GM12878 (cell line): ENCODE data around the gene NKAIN1. TPM values are rescaled to one million over a fixed set of nuclear protein-coding genes. Genes with fewer than 3 reads are reported as not detected.
"Not testable (repeated sequence)": the region's sequence is repeated elsewhere in the genome, so short reads cannot be mapped to it uniquely, and the experiment has no call there.

Source experiments
- ATAC-seq: fragments of 200-7000 bp; cut with Tn5 transposase; 3 replicates; pipeline ENCODE4 v1.9.1; 2020; ENCODE audit warnings: mild to moderate bottlenecking, moderate library complexity
- BruUV-seq: library from RNA; stranded (reverse); fragments of 400-500 nt; replicated peaks from 2 replicates; lab custom pipeline; 2021; lab: Mats Ljungman, UMichigan
- CTCF ChIA-PET: fragments of 300-600 bp; sonication (Branson Sonifier 250); formaldehyde crosslinking; extraction: SDS; loops from one replicate; lab custom pipeline; 2021; ENCODE audit warnings: inconsistent platforms; lab: Yijun Ruan, JAX
- POLR2A ChIA-PET: fragments of 350-600 bp; formaldehyde crosslinking; extraction: SDS; loops from one replicate; lab custom pipeline; 2021; ENCODE audit warnings: inconsistent platforms; lab: Charles Lee
- RAD21 ChIA-PET: fragments of 300-600 bp; sonication (Branson Sonifier 250); formaldehyde crosslinking; loops from one replicate; lab custom pipeline; 2023; ENCODE audit warnings: antibody characterized with exemption; ENCODE audit not compliant: unreplicated experiment; lab: Charles Lee
- SMC1A ChIA-PET: fragments of 300-600 bp; sonication (Branson Sonifier 250); formaldehyde crosslinking; loops from one replicate; lab custom pipeline; 2023; ENCODE audit not compliant: unreplicated experiment, uncharacterized antibody; lab: Charles Lee
- DNase-seq: peaks from one replicate; pipeline ENCODE4 v3.0.0-alpha.2; 2011; ENCODE audit warnings: low read depth, low spot score
- FAIRE-seq: peaks from 3 replicates; lab custom pipeline; 2011; peaks lifted over from hg19 to GRCh38; lab: Jason Lieb, UNC
- H2AFZ ChIP-seq: 2 replicates; pipeline ENCODE4 v1.6.0; 2011; ENCODE audit warnings: low read depth, low read length, control low read depth; ENCODE audit not compliant: control insufficient read depth
- H3K27ac ChIP-seq: 2 replicates; pipeline ENCODE4 v1.5.1; 2011; ENCODE audit warnings: control low read depth; ENCODE audit not compliant: control insufficient read depth, insufficient read depth
- H3K27me3 ChIP-seq, 2 experiments: replicated peaks in 1 of 2; 2 replicates each; pipeline versions ENCODE4 v1.6.0 to v1.6.1; 2011; ENCODE audit warnings: low read length in 1 of 2; ENCODE audit not compliant: control insufficient read depth in 2 of 2, insufficient read depth in 2 of 2
- H3K36me3 ChIP-seq, 2 experiments: 2 replicates each; pipeline ENCODE4 v1.5.1; 2011; ENCODE audit warnings: low read length in 1 of 2; ENCODE audit not compliant: control insufficient read depth in 2 of 2, insufficient read depth in 2 of 2
- H3K4me1 ChIP-seq: 2 replicates; pipeline ENCODE4 v1.6.1; 2011; ENCODE audit warnings: mild to moderate bottlenecking, low read length, moderate library complexity, mixed read lengths; ENCODE audit not compliant: control insufficient read depth, insufficient read depth
- H3K4me2 ChIP-seq: 2 replicates; pipeline ENCODE4 v1.6.0; 2011; ENCODE audit warnings: control low read depth; ENCODE audit not compliant: control insufficient read depth, insufficient read depth
- H3K4me3 ChIP-seq: fragments of 200-600 bp; sonication (generic); 2 replicates; pipeline ENCODE4 v1.5.1; 2016
- H3K79me2 ChIP-seq: 2 replicates; pipeline ENCODE4 v1.6.0; 2011; ENCODE audit warnings: low read length; ENCODE audit not compliant: control insufficient read depth, insufficient read depth
- H3K9ac ChIP-seq: 2 replicates; pipeline ENCODE4 v1.8.0; 2011; ENCODE audit warnings: low read length, control low read depth, mixed read lengths; ENCODE audit not compliant: control insufficient read depth, insufficient read depth
- H3K9me3 ChIP-seq: replicated peaks from 3 replicates; pipeline ENCODE4 v1.5.1; 2011; ENCODE audit warnings: mild to moderate bottlenecking, low read length; ENCODE audit not compliant: control insufficient read depth, insufficient read depth
- H4K20me1 ChIP-seq: 2 replicates; pipeline ENCODE4 v1.6.0; 2011; ENCODE audit not compliant: control insufficient read depth, insufficient read depth
- ESRRA ChIP-seq: IDR thresholded peaks from 2 replicates; pipeline ENCODE4 v1.6.1; 2012; ENCODE audit warnings: mild to moderate bottlenecking, low read length, improper control_type of control experiment
- SP1 ChIP-seq: IDR thresholded peaks from one replicate; pipeline ENCODE4 v1.6.1; 2011; ENCODE audit warnings: low read depth, low read length
- ZBED1 ChIP-seq: IDR thresholded peaks from 2 replicates; pipeline ENCODE4 v1.6.1; 2016; ENCODE audit warnings: borderline replicate concordance
- WGBS: methylation state at CpG from one replicate; pipeline ENCODE4 v1.1.6; 2016; ENCODE audit warnings: low lambda C conversion rate; ENCODE audit not compliant: insufficient replicate concordance, insufficient coverage; ENCODE audit errors: missing lambda C conversion rate; 5-methylcytosine and 5-hydroxymethylcytosine counted together
- in situ Hi-C: fragments of 300-500 bp; cut with MboI; formaldehyde crosslinking; loops from 9 replicates; pipeline ENCODE4 v1.14.3; 2018; ENCODE audit warnings: mixed read lengths
- intact Hi-C: fragments of 100-400 bp; cut with micrococcal nuclease; formaldehyde crosslinking; loops from one replicate; pipeline ENCODE4 v1.14.2; 2022; ENCODE audit not compliant: unreplicated experiment
- polyA plus RNA-seq, 11 experiments: library from polyadenylated mRNA; depleted of rRNA in 4 of 11; unstranded in 6 of 11; stranded (reverse) in 5 of 11; fragments of >200 nt; fragmentation: Nextera tagmentation in 4 of 11; fragmentation: Illumina TruSeq in 1 of 11; extraction: Ambion mirVana in 4 of 11; extraction: Trizol in 1 of 11; gene quantifications; 1 replicate in 1 of 11; 2 replicates in 10 of 11; pipeline versions ENCODE4 v1.2.1 to v1.2.3, GENCODE V29; 2011 to 2016; ENCODE audit warnings: inconsistent platforms in 2 of 11, missing spikeins in 2 of 11, low read depth in 1 of 11
- total RNA-seq, 4 experiments: library from RNA; depleted of rRNA in 3 of 4; stranded (reverse); fragments of >200 nt in 3 of 4; fragmentation: Illumina TruSeq in 1 of 4; extraction: Trizol in 1 of 4; gene quantifications; 2 replicates each; pipeline versions ENCODE4 v1.2.1 to v1.2.3, GENCODE V29; 2013 to 2021
- TF ChIP-seq, protein P1 (sequence below): fragments of 450-650 bp; IDR thresholded peaks from 2 replicates; pipeline ENCODE4 v1.6.1; 2017; ENCODE audit warnings: mild to moderate bottlenecking, low read depth, inconsistent platforms; ENCODE audit not compliant: poor library complexity, severe bottlenecking
- TF ChIP-seq, protein P2 (sequence below): fragments of 450-650 bp; IDR thresholded peaks from 2 replicates; pipeline ENCODE4 v1.6.1; 2016; ENCODE audit warnings: mild to moderate bottlenecking
- TF ChIP-seq, protein P3 (sequence below): fragments of 450-650 bp; IDR thresholded peaks from 2 replicates; pipeline ENCODE4 v1.6.1; 2017; ENCODE audit warnings: mild to moderate bottlenecking, moderate library complexity

NKAIN1 gene
- total and polyA plus RNA-seq, 10 of the 15 experiments (the other 5 are each of a cell fraction or from before 2014, with no cell fraction given): not detected

DNA sequence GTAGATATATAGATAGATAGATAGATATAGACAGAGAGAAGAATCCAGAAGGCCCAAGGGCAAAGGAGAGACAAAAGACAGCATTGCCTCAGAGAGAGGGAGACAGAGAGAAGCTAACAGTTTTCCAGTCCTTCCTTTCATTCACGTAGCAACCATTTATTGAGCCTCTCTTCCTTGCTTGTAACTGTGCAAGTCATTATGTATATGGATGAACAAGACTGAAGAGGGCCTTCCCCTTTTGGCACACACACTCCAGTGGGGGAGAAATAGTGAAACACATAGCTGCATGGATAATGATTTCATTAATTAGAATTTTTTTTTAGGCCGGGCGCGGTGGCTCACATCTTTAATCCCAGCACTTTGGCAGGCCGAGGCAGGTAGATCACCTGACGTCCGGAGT lies 99.4 kb downstream of the NKAIN1 start (continued):
- TF ChIP-seq, protein P1, sequence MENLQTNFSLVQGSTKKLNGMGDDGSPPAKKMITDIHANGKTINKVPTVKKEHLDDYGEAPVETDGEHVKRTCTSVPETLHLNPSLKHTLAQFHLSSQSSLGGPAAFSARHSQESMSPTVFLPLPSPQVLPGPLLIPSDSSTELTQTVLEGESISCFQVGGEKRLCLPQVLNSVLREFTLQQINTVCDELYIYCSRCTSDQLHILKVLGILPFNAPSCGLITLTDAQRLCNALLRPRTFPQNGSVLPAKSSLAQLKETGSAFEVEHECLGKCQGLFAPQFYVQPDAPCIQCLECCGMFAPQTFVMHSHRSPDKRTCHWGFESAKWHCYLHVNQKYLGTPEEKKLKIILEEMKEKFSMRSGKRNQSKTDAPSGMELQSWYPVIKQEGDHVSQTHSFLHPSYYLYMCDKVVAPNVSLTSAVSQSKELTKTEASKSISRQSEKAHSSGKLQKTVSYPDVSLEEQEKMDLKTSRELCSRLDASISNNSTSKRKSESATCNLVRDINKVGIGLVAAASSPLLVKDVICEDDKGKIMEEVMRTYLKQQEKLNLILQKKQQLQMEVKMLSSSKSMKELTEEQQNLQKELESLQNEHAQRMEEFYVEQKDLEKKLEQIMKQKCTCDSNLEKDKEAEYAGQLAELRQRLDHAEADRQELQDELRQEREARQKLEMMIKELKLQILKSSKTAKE: no peak
- TF ChIP-seq, protein P2, sequence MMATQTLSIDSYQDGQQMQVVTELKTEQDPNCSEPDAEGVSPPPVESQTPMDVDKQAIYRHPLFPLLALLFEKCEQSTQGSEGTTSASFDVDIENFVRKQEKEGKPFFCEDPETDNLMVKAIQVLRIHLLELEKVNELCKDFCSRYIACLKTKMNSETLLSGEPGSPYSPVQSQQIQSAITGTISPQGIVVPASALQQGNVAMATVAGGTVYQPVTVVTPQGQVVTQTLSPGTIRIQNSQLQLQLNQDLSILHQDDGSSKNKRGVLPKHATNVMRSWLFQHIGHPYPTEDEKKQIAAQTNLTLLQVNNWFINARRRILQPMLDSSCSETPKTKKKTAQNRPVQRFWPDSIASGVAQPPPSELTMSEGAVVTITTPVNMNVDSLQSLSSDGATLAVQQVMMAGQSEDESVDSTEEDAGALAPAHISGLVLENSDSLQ: no peak
- TF ChIP-seq ESRRA (no peak), SP1 (no peak), ZBED1 (no peak)
- TF ChIP-seq, protein P3, sequence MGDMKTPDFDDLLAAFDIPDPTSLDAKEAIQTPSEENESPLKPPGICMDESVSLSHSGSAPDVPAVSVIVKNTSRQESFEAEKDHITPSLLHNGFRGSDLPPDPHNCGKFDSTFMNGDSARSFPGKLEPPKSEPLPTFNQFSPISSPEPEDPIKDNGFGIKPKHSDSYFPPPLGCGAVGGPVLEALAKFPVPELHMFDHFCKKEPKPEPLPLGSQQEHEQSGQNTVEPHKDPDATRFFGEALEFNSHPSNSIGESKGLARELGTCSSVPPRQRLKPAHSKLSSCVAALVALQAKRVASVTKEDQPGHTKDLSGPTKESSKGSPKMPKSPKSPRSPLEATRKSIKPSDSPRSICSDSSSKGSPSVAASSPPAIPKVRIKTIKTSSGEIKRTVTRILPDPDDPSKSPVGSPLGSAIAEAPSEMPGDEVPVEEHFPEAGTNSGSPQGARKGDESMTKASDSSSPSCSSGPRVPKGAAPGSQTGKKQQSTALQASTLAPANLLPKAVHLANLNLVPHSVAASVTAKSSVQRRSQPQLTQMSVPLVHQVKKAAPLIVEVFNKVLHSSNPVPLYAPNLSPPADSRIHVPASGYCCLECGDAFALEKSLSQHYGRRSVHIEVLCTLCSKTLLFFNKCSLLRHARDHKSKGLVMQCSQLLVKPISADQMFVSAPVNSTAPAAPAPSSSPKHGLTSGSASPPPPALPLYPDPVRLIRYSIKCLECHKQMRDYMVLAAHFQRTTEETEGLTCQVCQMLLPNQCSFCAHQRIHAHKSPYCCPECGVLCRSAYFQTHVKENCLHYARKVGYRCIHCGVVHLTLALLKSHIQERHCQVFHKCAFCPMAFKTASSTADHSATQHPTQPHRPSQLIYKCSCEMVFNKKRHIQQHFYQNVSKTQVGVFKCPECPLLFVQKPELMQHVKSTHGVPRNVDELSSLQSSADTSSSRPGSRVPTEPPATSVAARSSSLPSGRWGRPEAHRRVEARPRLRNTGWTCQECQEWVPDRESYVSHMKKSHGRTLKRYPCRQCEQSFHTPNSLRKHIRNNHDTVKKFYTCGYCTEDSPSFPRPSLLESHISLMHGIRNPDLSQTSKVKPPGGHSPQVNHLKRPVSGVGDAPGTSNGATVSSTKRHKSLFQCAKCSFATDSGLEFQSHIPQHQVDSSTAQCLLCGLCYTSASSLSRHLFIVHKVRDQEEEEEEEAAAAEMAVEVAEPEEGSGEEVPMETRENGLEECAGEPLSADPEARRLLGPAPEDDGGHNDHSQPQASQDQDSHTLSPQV: no peak

DNA sequence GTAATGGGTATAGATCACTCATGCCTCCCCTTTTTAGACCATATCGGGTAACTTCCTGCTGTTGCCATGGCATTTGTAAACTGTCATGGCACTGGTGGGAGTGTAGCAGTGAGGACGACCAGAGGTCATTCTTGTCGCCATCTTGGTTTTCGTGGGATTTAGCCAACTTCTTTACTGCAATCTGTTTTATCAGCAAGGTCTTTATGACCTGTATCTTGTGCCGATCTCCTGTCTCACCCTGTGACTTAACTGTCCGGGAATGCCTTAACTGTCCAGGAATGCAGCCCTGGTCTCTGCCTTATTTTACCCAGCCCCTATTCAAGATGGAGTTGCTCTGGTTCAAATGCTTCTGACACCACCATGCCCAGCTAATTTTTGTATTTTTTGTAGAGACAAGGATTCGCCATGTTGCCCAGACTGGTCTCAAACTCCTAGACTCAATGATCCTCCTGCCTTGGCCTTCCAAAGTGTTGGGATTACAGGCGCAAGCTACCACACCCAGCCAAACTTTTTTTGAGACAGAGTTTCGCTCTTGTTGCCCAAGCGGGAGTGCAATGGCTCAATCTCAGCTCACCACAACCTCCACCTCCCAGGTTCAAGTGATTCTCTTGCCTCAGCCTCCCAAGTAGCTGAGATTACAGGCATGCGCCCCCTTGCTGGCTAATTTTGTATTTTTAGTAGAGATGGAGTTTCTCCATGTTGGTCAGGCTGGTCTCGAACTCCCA lies 100.7 kb downstream of the NKAIN1 start:
- FAIRE-seq, H3K4me3 ChIP-seq, intact Hi-C loops, DNase-seq, H3K9me3 ChIP-seq, H3K9ac ChIP-seq, H3K36me3 ChIP-seq, POLR2A ChIA-PET, H3K27ac ChIP-seq, ATAC-seq, SMC1A ChIA-PET, H2AFZ ChIP-seq, H3K79me2 ChIP-seq, H4K20me1 ChIP-seq, H3K27me3 ChIP-seq, H3K4me1 ChIP-seq, in situ Hi-C loops, CTCF ChIA-PET, RAD21 ChIA-PET, BruUV-seq, H3K4me2 ChIP-seq: not testable (repeated sequence)
- 52% methylated on average over 12 of the region's 12 CpGs for whole genome bisulfite sequencing

DNA sequence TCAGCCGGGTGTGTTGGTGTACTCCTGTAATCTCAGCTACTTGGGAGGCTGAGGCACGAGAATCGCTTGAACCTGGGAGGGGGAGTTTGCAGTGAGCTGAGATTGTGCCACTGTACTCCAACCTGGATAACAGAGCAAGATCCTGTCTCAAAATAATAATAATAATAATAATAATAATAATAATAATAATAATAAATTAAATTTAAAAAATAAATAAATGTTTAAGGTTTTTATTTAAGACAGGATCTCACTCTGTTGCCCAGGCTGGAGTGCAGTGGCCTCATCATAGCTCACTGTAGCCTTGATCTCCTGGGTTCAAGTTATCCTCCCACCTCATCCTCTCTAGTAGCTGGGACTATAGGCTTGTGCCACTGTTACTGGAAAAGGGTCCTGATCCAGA lies 101.8 kb downstream of the NKAIN1 start:
- not testable (repeated sequence) for BruUV-seq

More for the DNA sequence above, 101.8 kb downstream of the NKAIN1 start:
- H3K9ac ChIP-seq, H2AFZ ChIP-seq, H3K4me1 ChIP-seq, FAIRE-seq, intact Hi-C loops, H3K4me3 ChIP-seq, RAD21 ChIA-PET, H3K79me2 ChIP-seq, H3K27ac ChIP-seq, H3K27me3 ChIP-seq, ATAC-seq, H3K4me2 ChIP-seq, in situ Hi-C loops, H3K36me3 ChIP-seq, CTCF ChIA-PET, POLR2A ChIA-PET, H4K20me1 ChIP-seq, DNase-seq, H3K9me3 ChIP-seq: not testable (repeated sequence)
- 40% methylated on average over 3 of the region's 3 CpGs for WGBS
- SMC1A ChIA-PET: interaction anchor here (1.0 kb wide), 1 partner anchor 210 kb away, joined by 3 read pairs; no protein-coding TSS in a partner anchor
